B cell (primary cell): Measurements from ENCODE around the gene GPHA2.

Experiments used
- EZH2 ChIP-seq: IDR thresholded peaks from 2 replicates; pipeline ENCODE4 v1.6.1; 2012; ENCODE audit warnings: borderline replicate concordance, low read depth, mild to moderate bottlenecking, moderate library complexity, low read length; ENCODE audit not compliant: insufficient read depth, poor library complexity, severe bottlenecking
- TF ChIP-seq, protein P1 (sequence below): fragments of 200-600 bp; IDR thresholded peaks from one replicate; pipeline ENCODE4 v1.8.0; 2022; ENCODE audit warnings: antibody characterized with exemption, mild to moderate bottlenecking

DNA sequence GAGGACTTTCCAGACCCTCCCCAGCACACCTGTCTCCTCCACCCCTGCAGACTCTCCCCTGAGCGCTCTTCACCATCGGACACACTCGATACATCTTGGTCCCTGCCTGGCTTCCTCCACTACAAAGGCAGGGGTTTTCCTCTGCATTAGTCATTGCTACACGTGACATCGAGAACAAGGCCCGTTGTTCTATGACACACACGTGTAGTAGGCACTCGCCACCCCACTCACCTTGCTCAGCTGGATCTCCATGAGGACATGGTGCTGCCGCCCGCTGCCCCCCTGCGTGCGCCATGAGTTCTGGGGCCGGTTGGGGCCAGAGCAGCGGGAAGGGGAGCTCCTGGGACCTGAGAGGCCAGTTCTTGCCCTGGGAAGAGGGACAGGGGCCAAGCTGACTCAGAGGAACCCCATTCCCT, 35.4 kb downstream of the GPHA2 start:
- TF ChIP-seq EZH2, result no peak
- TF ChIP-seq, protein P1, sequence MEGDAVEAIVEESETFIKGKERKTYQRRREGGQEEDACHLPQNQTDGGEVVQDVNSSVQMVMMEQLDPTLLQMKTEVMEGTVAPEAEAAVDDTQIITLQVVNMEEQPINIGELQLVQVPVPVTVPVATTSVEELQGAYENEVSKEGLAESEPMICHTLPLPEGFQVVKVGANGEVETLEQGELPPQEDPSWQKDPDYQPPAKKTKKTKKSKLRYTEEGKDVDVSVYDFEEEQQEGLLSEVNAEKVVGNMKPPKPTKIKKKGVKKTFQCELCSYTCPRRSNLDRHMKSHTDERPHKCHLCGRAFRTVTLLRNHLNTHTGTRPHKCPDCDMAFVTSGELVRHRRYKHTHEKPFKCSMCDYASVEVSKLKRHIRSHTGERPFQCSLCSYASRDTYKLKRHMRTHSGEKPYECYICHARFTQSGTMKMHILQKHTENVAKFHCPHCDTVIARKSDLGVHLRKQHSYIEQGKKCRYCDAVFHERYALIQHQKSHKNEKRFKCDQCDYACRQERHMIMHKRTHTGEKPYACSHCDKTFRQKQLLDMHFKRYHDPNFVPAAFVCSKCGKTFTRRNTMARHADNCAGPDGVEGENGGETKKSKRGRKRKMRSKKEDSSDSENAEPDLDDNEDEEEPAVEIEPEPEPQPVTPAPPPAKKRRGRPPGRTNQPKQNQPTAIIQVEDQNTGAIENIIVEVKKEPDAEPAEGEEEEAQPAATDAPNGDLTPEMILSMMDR, result no peak
